NOMO-1 treated with DMSO at 0.1 percent for 48 hours (cell line): ENCODE results near the gene MS4A5.
A peak's percentile ranks its signal among the peaks of the same experiment; 100 is the strongest.
"Not testable (repeated sequence)": the region's sequence is repeated elsewhere in the genome, so short reads cannot be mapped to it uniquely, and the experiment has no call there.

Experiments
- DNase-seq: peaks from one replicate; lab custom pipeline; 2025; ENCODE audit not compliant: unreplicated experiment; lab: John Stamatoyannopoulos, UW

Gene MS4A5, protein sequence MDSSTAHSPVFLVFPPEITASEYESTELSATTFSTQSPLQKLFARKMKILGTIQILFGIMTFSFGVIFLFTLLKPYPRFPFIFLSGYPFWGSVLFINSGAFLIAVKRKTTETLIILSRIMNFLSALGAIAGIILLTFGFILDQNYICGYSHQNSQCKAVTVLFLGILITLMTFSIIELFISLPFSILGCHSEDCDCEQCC

DNA sequence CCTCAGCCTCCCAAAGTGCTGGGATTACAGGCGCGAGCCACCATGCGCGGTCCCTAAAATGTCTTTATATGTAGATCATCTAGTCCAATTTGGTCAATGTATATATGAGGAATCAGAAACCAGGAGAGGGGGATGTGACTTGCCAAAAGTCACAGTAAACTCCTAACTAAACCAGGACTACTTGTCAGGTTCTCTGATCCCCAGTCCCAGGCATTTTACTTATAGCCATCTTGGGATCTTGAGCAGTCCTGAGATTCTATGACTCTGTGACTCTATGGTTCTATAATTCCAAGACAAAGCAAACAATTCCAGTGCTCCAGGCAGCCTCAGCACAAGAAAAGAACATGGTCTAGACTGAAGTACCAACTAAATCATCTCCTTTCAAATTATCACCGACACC, at the start of gene MS4A5:
MS4A5 (plus strand) TSS at position 301 of the 400 bp plus-strand sequence. CDS start 103 bp downstream, outside the sequence.
- no peak for DNase-seq

DNA sequence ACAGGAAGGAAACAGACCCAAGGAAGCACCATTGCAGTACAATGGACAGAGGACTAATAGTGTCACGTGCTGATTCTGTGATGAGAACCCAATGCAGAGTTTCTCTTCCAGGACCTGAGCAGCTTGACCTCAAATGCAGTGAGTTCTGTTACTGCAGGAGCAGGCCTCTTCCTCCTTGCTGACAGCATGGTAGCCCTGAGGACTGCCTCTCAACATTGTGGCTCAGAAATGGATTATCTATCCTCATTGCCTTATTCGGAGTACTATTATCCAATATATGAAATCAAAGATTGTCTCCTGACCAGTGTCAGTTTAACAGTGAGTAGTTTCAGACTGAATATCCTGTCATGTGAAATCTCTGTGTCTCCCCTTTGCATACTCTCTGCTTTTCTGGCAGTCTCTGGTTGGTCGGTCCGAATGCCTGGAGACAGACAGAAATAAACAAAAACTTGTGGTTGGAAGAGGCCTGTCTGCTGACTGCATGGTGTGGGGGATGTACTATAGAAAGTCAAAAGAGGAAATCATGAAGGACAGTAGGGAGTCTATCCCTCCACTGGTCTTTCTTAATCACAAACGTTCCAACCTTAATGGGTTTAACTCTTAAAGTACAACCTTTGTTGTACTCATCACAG, 40.0 kb upstream of the MS4A5 start:
- DNase-seq, result peak; percentile 99

DNA sequence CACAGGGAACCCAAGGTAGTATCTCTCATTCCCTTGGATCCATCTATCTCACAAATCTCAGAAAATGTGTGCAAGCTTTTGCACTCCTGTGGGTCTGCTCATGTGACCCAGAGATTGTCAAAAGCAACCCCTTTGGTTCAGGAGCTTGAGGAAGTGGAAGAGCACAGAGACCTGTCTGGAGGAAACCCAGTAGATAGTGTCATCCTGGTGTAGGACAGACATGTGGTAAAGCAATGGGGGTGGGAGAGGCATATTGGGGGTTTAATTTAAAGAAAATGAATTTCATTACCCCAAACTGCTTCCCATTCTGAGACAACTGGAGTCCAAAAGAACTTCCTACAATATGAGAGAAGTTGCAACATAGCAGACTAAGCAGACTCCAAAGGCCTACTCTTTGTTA, 39.0 kb upstream of the MS4A5 start:
- peak; percentile 30 for DNase-seq

DNA sequence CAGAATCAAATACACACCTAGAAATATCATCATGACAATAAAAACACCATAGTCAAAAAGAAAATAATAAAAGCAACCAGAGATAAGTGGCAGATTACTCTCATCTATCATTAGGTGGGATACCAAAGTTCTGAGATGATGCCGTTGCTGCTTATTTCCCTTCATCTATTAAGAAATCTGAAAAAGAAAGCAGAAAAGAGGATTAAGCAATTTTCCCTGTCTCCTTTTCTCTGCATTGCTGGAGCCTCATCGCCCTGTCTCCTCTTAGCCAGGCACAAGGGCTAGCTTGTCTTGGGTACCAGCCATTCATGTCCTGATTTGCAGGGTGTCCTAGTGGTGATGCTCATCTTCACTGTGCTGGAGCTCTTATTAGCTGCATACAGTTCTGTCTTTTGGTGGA, 37.0 kb upstream of the MS4A5 start:
- no peak for DNase-seq

DNA sequence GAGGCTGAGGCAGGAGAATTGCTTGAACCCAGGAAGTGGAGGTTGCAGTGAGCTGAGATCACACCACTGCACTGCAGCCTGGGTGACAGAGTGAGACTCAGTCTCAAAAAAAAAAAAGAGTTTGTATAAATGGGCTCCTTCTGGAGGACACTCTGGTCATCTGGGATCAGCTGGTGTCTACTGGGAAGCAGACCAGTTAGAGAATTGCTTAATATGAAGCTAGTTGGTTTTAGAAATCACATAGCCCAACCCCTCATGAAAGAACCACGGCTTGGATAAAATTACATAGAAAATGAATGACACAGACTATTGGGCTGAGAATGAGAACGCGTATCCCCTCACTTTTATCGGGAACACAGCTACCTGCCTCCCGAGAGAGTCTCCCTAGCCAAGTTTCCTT, 36.4 kb upstream of the MS4A5 start:
- no peak for DNase-seq

DNA sequence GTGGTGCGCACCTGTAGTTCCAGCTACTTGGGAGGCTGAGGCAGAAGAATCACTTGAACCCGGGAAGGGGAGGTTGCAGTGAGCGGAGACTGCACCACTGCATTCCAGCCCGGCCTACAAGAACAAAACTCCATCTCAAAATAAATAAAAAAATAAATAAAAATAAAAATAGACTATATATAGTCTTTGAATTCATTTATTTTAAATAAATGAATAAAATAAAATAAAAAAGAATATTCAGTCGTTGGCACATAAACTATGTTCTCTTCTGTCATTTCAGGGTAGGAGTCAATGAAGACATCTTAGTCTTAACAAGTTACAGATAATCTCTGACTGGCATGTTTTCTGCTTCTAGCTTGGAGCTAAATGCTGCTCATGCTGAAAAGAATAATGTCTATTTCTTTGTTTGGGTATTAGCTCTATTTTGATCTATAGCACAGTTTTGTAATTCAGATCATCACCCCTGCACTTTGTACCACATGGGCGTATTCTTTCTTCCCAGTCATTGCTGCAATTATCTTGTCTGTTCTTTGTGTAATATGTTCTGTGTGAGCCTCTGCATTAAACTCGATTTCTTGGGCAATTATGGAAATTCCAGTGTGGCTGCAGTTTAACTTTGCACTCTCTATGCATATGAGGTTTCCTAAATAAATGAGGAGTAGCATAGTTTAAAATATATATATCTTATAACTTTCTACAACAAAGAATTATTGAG, 34.5 kb upstream of the MS4A5 start:
- DNase-seq, result no peak

DNA sequence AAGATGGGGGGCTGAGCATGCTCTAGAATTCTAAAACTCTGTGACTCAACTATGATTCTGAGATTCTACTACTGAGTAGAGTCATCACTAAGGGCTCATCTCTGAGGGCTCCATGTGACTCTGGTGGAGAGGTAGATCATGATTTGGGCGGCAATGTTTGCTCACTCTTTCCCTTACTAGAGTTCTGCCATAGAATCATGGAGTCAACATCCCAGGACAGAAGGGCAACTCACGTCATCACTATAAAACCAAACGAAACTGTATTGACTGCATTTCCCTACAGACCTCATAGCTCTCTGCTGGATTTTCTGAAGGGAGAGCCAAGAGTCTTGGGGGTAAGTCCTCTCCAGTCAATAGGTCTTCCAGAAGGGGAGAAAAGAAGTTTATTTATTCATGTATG, 33.0 kb upstream of the MS4A5 start, which contains the start of gene MS4A14:
MS4A14 (plus strand) TSS at position 78 of the 400 bp plus-strand sequence; CDS start at position 198, 120 bp downstream.
- peak; percentile 79 for DNase-seq

DNA sequence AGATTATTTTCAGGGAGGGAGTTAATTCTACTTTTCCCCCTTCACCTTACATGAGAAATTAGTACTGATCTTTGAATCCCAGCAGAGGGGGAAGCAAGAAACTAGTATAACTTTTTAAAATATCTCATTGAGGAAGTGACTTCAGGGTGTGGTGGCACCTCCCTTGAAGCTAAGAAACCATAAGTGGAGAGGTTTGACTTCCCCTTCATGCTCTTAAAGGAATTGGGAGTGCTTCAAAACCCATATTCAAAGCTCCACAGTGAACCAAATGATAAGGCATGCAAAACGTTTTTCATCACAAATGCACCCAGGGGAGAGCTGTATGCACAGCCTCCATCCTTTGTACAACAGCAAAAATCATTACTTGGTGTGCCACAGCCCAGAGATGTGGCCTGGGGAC, 32.6 kb upstream of the MS4A5 start:
- DNase-seq, result peak; percentile 95

DNA sequence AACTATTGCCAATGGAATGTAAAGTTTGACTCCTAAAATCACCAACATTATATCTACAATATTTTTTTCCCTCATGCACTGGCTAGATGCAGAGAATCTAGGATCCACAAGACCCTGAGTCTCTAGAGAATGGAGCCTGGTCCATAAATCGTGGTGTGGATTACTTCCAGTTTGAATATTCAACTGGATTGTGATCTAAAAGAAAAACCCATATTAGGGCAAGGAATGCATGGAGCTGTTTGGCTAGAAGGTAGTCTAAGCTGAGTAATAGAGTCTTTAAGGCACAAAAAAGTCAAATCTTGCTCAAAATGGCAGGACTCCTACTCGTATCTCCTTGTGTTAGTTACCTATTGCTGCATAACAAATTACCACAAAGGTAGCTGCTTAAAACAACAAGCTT, 9.4 kb upstream of the MS4A5 start:
- no peak for DNase-seq

DNA sequence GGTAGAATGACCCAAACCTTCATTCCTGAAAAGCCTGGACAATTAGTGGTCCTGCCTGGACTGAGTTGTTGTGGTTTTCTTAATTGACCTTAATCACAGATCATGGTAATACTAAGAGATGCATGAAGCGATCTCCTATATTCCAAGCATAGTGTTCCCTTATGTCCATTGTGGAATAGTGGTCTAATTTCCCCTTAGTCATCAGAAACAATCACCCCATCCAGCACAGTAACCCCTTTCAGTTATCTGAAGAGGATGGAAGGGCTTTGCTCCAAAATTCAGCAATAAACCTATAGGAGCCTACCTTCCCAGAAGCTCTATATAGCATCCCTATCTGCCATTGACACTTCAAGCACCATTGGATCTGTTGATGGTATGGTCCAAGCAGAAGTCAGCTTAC, 6.8 kb upstream of the MS4A5 start:
- no peak for DNase-seq

DNA sequence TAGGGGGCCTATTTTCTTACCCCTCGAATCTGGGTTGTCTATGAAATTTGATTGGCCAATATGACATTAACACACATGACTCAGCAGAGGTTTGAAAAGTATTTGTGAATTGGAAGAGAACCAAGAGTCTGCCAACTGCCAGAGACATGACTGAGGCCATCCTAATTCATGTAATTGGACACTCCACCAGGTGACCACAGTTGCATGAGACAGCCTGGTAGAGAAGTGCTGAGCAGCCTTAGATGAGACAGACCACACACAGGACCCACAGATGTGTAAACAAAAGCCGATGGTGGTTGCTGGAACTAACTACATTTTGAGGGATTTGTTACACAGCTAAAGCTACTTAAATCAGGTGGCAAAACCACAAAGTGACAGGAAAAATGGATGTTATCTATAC, 855 bp upstream of the MS4A5 start:
- peak; percentile 71 for DNase-seq

DNA sequence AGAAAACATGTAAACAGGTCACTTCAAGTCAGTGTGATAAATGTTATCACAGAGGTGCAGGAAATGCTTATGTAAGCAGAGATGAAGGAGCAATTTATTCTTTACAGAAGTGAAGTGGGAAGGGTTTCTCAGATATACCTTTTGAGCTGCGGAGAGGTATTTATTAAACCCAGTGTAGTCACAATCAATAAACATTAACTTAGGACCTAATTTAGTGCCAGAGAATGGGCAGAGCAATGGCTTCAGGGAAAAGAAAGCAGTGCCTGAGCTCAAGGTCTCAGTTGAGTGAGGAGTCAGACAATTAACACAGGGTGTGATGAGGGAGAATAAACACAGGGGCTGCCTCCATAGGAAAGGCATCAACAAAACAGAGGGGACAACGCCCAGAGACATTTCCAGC, 1.9 kb downstream of the MS4A5 start:
- no peak for DNase-seq

DNA sequence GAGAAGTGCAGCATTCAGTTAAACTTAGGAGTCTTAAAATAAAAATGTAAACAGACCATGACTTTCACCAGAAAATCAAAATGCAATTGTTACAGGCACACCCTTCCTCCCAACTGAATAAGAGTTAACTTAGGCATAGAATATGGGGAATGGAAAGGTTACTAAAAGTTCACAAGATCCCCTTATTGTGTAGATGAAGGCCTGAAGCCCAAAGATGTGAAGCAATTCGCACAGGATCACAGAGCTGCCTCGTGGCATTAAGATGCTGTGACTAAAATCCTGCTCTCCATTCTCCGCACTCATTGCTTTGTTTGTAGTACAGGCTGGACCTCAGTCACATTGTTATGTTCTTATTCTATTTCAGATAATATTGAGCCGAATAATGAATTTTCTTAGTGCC, 4.0 kb downstream of the MS4A5 start:
- DNase-seq, result no peak

DNA sequence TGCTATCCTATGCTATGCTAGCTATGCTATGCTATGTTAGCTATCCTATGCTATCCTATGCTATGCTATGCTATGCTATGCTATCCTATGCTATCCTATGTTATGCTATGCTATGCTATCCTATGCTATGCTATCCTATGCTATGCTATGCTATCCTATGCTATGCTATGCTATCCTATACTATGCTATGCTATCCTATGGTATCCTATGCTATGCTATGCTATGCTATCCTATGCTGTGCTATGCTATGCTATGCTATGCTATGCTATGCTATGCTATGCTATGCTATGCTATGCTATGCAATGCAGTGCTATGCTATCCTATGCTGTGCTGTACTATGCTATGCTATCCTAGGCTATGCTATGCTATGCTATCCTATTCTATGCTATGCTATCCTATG, 17.7 kb downstream of the MS4A5 start:
- DNase-seq, result no peak

DNA sequence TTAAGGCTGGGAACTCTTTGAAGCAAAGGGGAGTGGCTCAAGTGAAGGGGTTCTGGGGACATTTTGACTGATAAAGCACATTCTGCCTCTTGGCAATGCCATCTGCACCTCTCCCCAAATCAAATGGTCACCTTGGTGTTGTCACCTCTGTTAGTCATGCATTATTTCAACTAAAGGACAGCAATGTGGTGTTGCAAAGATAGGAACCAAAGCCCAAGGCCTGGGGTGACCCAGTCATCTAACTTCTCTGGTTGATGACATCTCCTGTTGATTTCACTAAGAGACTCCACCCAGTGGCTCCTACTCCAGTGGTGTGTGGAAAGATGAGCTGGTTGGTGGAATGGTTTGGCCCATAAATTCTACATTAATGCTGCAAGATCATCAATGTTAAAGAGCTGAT, 18.5 kb downstream of the MS4A5 start:
- DNase-seq, result no peak

DNA sequence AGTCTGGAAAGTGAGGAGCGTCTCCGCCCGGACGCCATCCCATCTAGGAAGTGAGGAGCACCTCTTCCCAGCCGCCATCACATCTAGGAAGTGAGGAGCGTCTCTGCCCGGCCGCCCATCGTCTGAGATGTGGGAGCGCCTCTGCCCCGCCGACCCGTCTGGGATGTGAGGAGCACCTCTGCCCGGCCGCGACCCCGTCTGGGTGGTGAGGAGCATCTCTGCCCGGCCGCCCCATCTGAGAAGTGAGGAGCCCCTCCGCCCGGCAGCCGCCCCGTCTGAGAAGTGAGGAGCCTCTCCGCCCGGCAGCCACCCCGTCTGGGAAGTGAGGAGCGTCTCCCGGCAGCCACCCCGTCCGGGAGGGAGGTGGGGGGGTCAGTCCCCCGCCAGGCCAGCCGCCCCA, 21.8 kb downstream of the MS4A5 start:
- DNase-seq, result not testable (repeated sequence)

DNA sequence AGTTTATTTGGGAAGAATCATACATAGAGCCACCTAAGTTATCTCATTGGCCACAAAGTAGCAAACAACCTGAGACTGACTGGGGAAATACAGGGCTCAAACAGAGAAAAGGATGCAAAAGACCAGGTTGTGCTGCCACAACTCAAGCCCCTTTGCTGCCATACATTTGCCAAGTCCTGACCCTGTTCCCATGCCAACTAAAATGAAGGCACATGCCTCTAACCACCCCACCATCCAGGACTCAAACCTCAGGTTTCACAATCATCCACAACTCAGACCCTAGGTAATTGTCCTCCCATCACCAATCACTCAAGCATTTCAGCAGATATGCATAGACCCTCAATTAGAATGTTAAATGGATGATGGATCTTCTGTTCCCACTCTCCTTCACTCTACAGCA, 24.8 kb downstream of the MS4A5 start:
- no peak for DNase-seq

DNA sequence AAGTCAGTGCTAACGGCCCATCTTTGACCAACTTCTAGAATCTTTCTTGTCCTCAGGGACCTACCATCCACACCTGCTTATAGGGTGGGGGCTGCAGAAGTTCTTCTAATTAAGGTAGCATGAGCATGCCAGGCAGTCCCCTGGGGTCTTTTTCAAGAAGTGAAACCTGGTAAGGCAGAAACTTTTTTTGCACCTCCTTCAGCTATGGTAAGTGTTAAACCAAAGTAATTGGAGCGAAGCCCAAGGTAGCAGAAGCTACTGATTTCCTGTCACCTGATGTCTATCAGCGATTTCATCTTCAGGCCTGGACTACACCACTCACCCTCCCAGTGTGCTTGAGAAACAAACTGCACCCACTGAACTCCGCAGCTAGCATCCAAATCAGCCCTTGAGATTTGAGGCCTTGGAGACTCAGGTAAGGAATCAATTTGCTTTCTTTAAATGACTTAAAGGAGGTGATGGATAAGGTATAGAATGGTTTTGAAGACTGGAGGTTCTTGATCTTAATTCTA, 26.2 kb downstream of the MS4A5 start, which contains the start of gene MS4A1:
MS4A1 (plus strand) TSS at position 317 of the 512 bp plus-strand sequence. CDS start 6,528 bp downstream, outside the sequence.
- no peak for DNase-seq

DNA sequence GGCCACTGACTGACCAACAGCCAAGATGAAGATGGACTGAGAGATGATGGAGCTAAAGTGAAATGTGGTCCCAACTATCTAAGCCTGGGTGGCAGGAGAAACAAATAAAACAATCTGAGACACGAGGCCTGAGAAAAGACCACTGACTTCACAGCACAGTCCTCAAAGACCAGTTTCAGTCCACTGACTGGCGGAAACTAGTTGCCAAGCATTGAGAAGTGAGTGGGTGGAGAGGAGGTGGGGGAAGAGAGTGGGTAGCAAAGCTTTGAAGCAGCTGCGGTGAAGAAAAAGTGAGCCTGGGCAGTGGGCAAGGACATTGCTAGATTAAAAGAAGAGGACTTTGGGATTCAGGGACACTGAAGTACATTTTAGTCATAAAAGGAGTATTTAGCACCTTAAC, 28.2 kb downstream of the MS4A5 start:
- no peak for DNase-seq

DNA sequence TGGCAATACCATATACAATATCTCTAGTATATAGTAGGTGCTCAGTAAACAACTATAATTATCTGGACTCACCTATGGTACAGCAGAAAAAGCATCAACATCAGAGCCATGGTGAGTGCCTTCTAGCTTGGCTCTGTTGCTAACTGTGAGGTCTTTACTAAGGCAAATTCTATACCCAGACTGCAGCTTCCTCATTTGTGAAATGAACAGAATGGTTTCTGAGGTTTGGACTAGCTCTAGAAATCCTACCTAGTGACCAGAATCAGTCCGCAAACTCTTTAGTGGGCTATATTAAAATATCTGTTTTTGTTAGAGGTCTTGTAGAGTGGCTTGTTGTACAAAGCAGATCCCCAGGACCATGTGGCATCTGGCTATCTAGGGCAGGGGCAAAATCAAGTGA, 30.0 kb downstream of the MS4A5 start:
- no peak for DNase-seq

DNA sequence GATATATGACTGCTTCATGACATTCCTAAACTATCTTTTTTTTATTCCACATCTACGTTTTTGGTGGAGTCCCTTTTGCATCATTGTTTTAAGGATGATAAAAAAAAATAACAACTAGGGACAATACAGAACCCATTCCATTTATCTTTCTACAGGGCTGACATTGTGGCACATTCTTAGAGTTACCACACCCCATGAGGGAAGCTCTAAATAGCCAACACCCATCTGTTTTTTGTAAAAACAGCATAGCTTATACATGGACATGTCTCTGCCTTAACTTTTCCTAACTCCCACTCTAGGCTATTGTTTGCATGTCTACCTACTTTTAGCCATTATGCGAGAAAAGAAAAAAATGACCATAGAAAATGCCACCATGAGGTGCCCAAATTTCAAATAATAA, 39.5 kb downstream of the MS4A5 start:
- DNase-seq, result no peak

DNA sequence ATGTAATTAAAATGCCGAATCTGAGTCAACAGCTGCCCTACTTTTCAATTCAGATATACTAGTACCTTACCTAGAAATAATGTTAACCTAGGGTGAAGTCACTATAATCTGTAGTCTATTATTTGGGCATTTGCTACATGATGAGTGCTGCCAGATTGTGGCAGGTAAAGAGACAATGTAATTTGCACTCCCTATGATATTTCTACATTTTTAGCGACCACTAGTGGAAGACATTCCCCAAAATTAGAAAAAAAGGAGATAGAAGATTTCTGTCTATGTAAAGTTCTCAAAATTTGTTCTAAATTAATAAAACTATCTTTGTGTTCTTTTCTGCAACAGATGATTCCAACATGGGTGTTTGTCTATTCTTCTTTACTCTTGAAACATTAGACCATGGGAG, 40.4 kb downstream of the MS4A5 start:
- DNase-seq, result no peak
